ENCODE results near the gene FOXO4.

GRCh38 chrX:71107245-71107644 lies 11.6 kb downstream of the FOXO4 start:
- TF ChIP-seq CTCF (IDR thresholded peaks at IDR 0.05; ENCODE audit: low read depth, low read length, missing input control) (no peak), REST (IDR thresholded peaks at IDR 0.05) (no peak), SP1 (IDR thresholded peaks at IDR 0.05) (no peak), TAF1 (conservative IDR thresholded peaks at IDR 0.05) (no peak), JUND (IDR thresholded peaks at IDR 0.05) (no peak), GABPA (IDR thresholded peaks at IDR 0.05 in 1 of 2, conservative IDR thresholded peaks at IDR 0.05 in 1 of 2) (no peak), EGR1 (IDR thresholded peaks at IDR 0.05; ENCODE audit: low read depth in 2 of 2) (no peak), YY1 (IDR thresholded peaks at IDR 0.05) (no peak)
